Activated T-helper 1 cell treated with anti-CD3 and anti-CD28 coated beads, Interleukin-12 subunit alpha, Interleukin-12 subunit beta, Interleukin-2, Interleukin-4 antibody, amounts not matched to agents 30 ng/mL and 10 ng/mL and 1 ng/mL, durations not matched to agents 14 hours and 24 hours and 36 hours (primary cell): ENCODE data around the gene OLFML1. TPM values are rescaled to one million over a fixed set of nuclear protein-coding genes. Genes with fewer than 3 reads are reported as not detected.

ENCODE experiments used
- DNase-seq: peaks from one replicate; pipeline ENCODE4 v3.0.0; 2021; ENCODE audit warnings: low spot score
- H3K27ac Mint-ChIP-seq: one replicate; pipeline ENCODE4 v1.8.0; 2021; ENCODE audit warnings: mild to moderate bottlenecking, mixed read lengths
- H3K27me3 Mint-ChIP-seq: one replicate; pipeline ENCODE4 v1.8.0; 2022; ENCODE audit warnings: mild to moderate bottlenecking, moderate library complexity, mixed read lengths; ENCODE audit not compliant: insufficient read depth
- H3K36me3 Mint-ChIP-seq: one replicate; pipeline ENCODE4 v1.8.0; 2021; ENCODE audit warnings: low read depth, mixed read lengths
- H3K4me1 Mint-ChIP-seq: one replicate; pipeline ENCODE4 v1.8.0; 2021; ENCODE audit warnings: low read depth, mixed read lengths
- H3K4me3 Mint-ChIP-seq: one replicate; pipeline ENCODE4 v1.8.0; 2021; ENCODE audit warnings: mild to moderate bottlenecking, moderate library complexity, mixed read lengths
- H3K9me3 Mint-ChIP-seq: one replicate; pipeline ENCODE4 v1.8.0; 2021; ENCODE audit warnings: mixed read lengths
- intact Hi-C: fragments of 100-400 bp; cut with micrococcal nuclease; formaldehyde crosslinking; loops from one replicate; pipeline ENCODE4 v1.15.1; 2024
- total RNA-seq: library from RNA; stranded (reverse); gene quantifications from 2 replicates; pipeline ENCODE4 v1.2.3, GENCODE V29; 2022

OLFML1 gene
- total RNA-seq, 1 donor from 2014 or later, result not detected

GRCh38 chr11:7531011-7531410 lies 45.7 kb downstream of the OLFML1 start:
- H3K36me3 Mint-ChIP-seq, result no peaks in the 10 kb centered on the region
- peaks cover 3% of the 10 kb centered on the region for H3K27me3 Mint-ChIP-seq
- no peaks in the 10 kb centered on the region for H3K9me3 Mint-ChIP-seq
- peaks cover 29% of the 10 kb centered on the region for H3K4me1 Mint-ChIP-seq
- no peak for DNase-seq
- H3K4me3 Mint-ChIP-seq, result no peak overlapping the region
- intact Hi-C loops, result no loop called here
- H3K27ac Mint-ChIP-seq, result no peak overlapping the region

- intact Hi-C loops, result no loop called here
- Mint-ChIP-seq H3K4me1 (peaks cover 28% of the 10 kb centered on the region), H3K4me3 (no peak overlapping the region), H3K27me3 (peaks cover 10% of the 10 kb centered on the region), H3K9me3 (no peaks in the 10 kb centered on the region), H3K27ac (no peak overlapping the region), H3K36me3 (no peaks in the 10 kb centered on the region)
- no peak for DNase-seq
These were observed 47.3 kb downstream of the OLFML1 start for GRCh38 chr11:7532405-7533145.

GRCh38 chr11:7533199-7534041 lies 48.1 kb downstream of the OLFML1 start:
- no peak overlapping the region for H3K27ac Mint-ChIP-seq
- H3K9me3 Mint-ChIP-seq, result no peaks in the 10 kb centered on the region
- no peak overlapping the region for H3K4me3 Mint-ChIP-seq
- DNase-seq, result no peak
- intact Hi-C loops, result no loop called here
- H3K27me3 Mint-ChIP-seq, result peaks cover 10% of the 10 kb centered on the region
- no peaks in the 10 kb centered on the region for H3K36me3 Mint-ChIP-seq
- peaks cover 28% of the 10 kb centered on the region for H3K4me1 Mint-ChIP-seq

- intact Hi-C loops, result no loop called here
- H3K27ac Mint-ChIP-seq, result no peak overlapping the region
- no peaks in the 10 kb centered on the region for H3K9me3 Mint-ChIP-seq
- H3K27me3 Mint-ChIP-seq, result peaks cover 10% of the 10 kb centered on the region
- H3K4me1 Mint-ChIP-seq, result peaks cover 28% of the 10 kb centered on the region
- no peaks in the 10 kb centered on the region for H3K36me3 Mint-ChIP-seq
- no peak overlapping the region for H3K4me3 Mint-ChIP-seq
- no peak for DNase-seq
These were observed 48.7 kb downstream of the OLFML1 start for GRCh38 chr11:7534042-7534378.

GRCh38 chr11:7536100-7536499 lies 50.8 kb downstream of the OLFML1 start:
- Mint-ChIP-seq H3K4me1 (peaks cover 30% of the 10 kb centered on the region), H3K27ac (no peak overlapping the region)
- intact Hi-C loops, result no loop called here

GRCh38 chr11:7537265-7537664 lies 52.0 kb downstream of the OLFML1 start:
- H3K4me1 Mint-ChIP-seq, result peaks cover 30% of the 10 kb centered on the region
- H3K4me3 Mint-ChIP-seq, result no peak overlapping the region
- no peak for DNase-seq
- intact Hi-C loops, result no loop called here
- no peaks in the 10 kb centered on the region for H3K9me3 Mint-ChIP-seq
- H3K27me3 Mint-ChIP-seq, result peaks cover 16% of the 10 kb centered on the region
- no peaks in the 10 kb centered on the region for H3K36me3 Mint-ChIP-seq
- no peak overlapping the region for H3K27ac Mint-ChIP-seq

More at GRCh38 chr11:7536100-7536499, 50.8 kb downstream of the OLFML1 start:
- Mint-ChIP-seq H3K36me3 (no peaks in the 10 kb centered on the region), H3K4me3 (no peak overlapping the region), H3K9me3 (no peaks in the 10 kb centered on the region), H3K27me3 (peaks cover 16% of the 10 kb centered on the region)
- no peak for DNase-seq

GRCh38 chr11:7538031-7538430 lies 52.7 kb downstream of the OLFML1 start:
- H3K36me3 Mint-ChIP-seq, result no peaks in the 10 kb centered on the region
- no peak for DNase-seq
- no peaks in the 10 kb centered on the region for H3K9me3 Mint-ChIP-seq
- no peak overlapping the region for H3K27ac Mint-ChIP-seq
- H3K4me3 Mint-ChIP-seq, result no peak overlapping the region
- H3K4me1 Mint-ChIP-seq, result peaks cover 30% of the 10 kb centered on the region
- intact Hi-C loops, result no loop called here
- H3K27me3 Mint-ChIP-seq, result peaks cover 22% of the 10 kb centered on the region

GRCh38 chr11:7538466-7539454 lies 53.5 kb downstream of the OLFML1 start:
- intact Hi-C loops, result no loop called here
- Mint-ChIP-seq H3K9me3 (no peaks in the 10 kb centered on the region), H3K4me1 (peaks cover 27% of the 10 kb centered on the region), H3K4me3 (no peak overlapping the region), H3K36me3 (no peaks in the 10 kb centered on the region), H3K27ac (no peak overlapping the region), H3K27me3 (peaks cover 24% of the 10 kb centered on the region)
- DNase-seq, result no peak

GRCh38 chr11:7540830-7541555 lies 55.7 kb downstream of the OLFML1 start:
- Mint-ChIP-seq H3K27me3 (peaks cover 22% of the 10 kb centered on the region), H3K27ac (no peak overlapping the region), H3K4me1 (peaks cover 25% of the 10 kb centered on the region), H3K36me3 (no peaks in the 10 kb centered on the region), H3K4me3 (no peak overlapping the region), H3K9me3 (no peaks in the 10 kb centered on the region)
- no peak for DNase-seq
- intact Hi-C loops, result no loop called here

- Mint-ChIP-seq H3K36me3 (no peaks in the 10 kb centered on the region), H3K4me3 (no peak overlapping the region), H3K27me3 (peaks cover 15% of the 10 kb centered on the region), H3K4me1 (peaks cover 8% of the 10 kb centered on the region), H3K9me3 (no peaks in the 10 kb centered on the region), H3K27ac (no peak overlapping the region)
- no peak for DNase-seq
- intact Hi-C loops, result no loop called here
These were observed 58.0 kb downstream of the OLFML1 start for GRCh38 chr11:7543302-7543701.

GRCh38 chr11:7544021-7544420 lies 58.7 kb downstream of the OLFML1 start:
- no peaks in the 10 kb centered on the region for H3K9me3 Mint-ChIP-seq
- intact Hi-C loops, result no loop called here
- no peak for DNase-seq
- H3K27me3 Mint-ChIP-seq, result peaks cover 15% of the 10 kb centered on the region
- H3K4me1 Mint-ChIP-seq, result peaks cover 2% of the 10 kb centered on the region
- H3K36me3 Mint-ChIP-seq, result no peaks in the 10 kb centered on the region
- no peak overlapping the region for H3K4me3 Mint-ChIP-seq
- no peak overlapping the region for H3K27ac Mint-ChIP-seq

GRCh38 chr11:7545611-7546010 lies 60.3 kb downstream of the OLFML1 start:
- no peak overlapping the region for H3K27ac Mint-ChIP-seq
- no peaks in the 10 kb centered on the region for H3K9me3 Mint-ChIP-seq
- intact Hi-C loops, result no loop called here
- DNase-seq, result no peak
- peaks cover 12% of the 10 kb centered on the region for H3K27me3 Mint-ChIP-seq
- no peaks in the 10 kb centered on the region for H3K4me1 Mint-ChIP-seq
- H3K4me3 Mint-ChIP-seq, result no peak overlapping the region
- H3K36me3 Mint-ChIP-seq, result no peaks in the 10 kb centered on the region
